IMR-90 (cell line): ENCODE results near the gene PLA2G3. TPM values are rescaled to one million over a fixed set of nuclear protein-coding genes. Genes with fewer than 3 reads are reported as not detected.

Experiments used
- ATAC-seq: fragments of 200-7000 bp; cut with Tn5 transposase; 2 replicates; pipeline ENCODE4 v1.9.1; 2020; ENCODE audit warnings: low read depth, mild to moderate bottlenecking, moderate library complexity
- BruUV-seq: library from RNA; stranded (reverse); fragments of 400-500 nt; replicated peaks from 2 replicates; lab custom pipeline; 2021; lab: Mats Ljungman, UMichigan
- CTCF ChIA-PET: fragments of 300-600 bp; formaldehyde crosslinking; extraction: SDS; loops from one replicate; lab custom pipeline; 2021; ENCODE audit warnings: antibody characterized with exemption; lab: Yijun Ruan, JAX
- POLR2A ChIA-PET: fragments of 300-600 bp; sonication (Branson Sonifier 250); formaldehyde crosslinking; loops from one replicate; lab custom pipeline; 2022; ENCODE audit warnings: antibody characterized with exemption; ENCODE audit not compliant: unreplicated experiment; lab: Charles Lee
- DNase-seq: peaks from one replicate; pipeline ENCODE4 v3.0.0; 2013
- H2AFZ ChIP-seq: replicated peaks from 2 replicates; pipeline ENCODE3; 2013; ENCODE audit warnings: low read length, mild to moderate bottlenecking; ENCODE audit not compliant: poor library complexity
- H2AK5ac ChIP-seq: 2 replicates; pipeline ENCODE4 v1.6.1; 2013; ENCODE audit warnings: low read depth, low read length, inconsistent platforms
- H2AK9ac ChIP-seq: replicated peaks from 2 replicates; pipeline ENCODE3; 2013; ENCODE audit warnings: mild to moderate bottlenecking, low read depth, low read length, moderate library complexity; ENCODE audit not compliant: poor library complexity
- H2BK120ac ChIP-seq: 2 replicates; pipeline ENCODE4 v1.6.1; 2013; ENCODE audit warnings: low read depth, low read length, inconsistent platforms
- H2BK15ac ChIP-seq: 3 replicates; pipeline ENCODE4 v1.6.1; 2013; ENCODE audit warnings: low read depth, low read length, inconsistent platforms
- H2BK20ac ChIP-seq: 2 replicates; pipeline ENCODE4 v1.6.1; 2013; ENCODE audit warnings: low read depth, mild to moderate bottlenecking, inconsistent platforms, low read length, moderate library complexity
- H2BK5ac ChIP-seq: 2 replicates; pipeline ENCODE4 v1.6.1; 2013; ENCODE audit warnings: mild to moderate bottlenecking, low read depth, low read length, inconsistent platforms; ENCODE audit not compliant: poor library complexity, severe bottlenecking
- H3K14ac ChIP-seq: replicated peaks from 2 replicates; pipeline ENCODE4 v1.6.1; 2013; ENCODE audit warnings: low read depth, low read length, inconsistent platforms
- H3K18ac ChIP-seq: 2 replicates; pipeline ENCODE4 v1.6.1; 2013; ENCODE audit warnings: low read depth, low read length, control low read depth
- H3K23ac ChIP-seq: 2 replicates; pipeline ENCODE4 v1.6.1; 2013; ENCODE audit warnings: low read depth, low read length, inconsistent platforms
- H3K27ac ChIP-seq: 2 replicates; pipeline ENCODE4 v1.5.1; 2013; ENCODE audit warnings: mild to moderate bottlenecking, control low read depth, low read length; ENCODE audit not compliant: insufficient read depth
- H3K27me3 ChIP-seq: 2 replicates; pipeline ENCODE4 v1.6.1; 2013; ENCODE audit warnings: low read length; ENCODE audit not compliant: control insufficient read depth, insufficient read depth
- H3K36me3 ChIP-seq: 2 replicates; pipeline ENCODE4 v1.6.1; 2013; ENCODE audit warnings: low read length, mixed read lengths; ENCODE audit not compliant: control insufficient read depth, insufficient read depth
- H3K4ac ChIP-seq: 2 replicates; pipeline ENCODE4 v1.6.1; 2013; ENCODE audit warnings: low read depth, low read length, inconsistent platforms
- H3K4me1 ChIP-seq: 2 replicates; pipeline ENCODE4 v1.6.1; 2013; ENCODE audit warnings: low read length, mixed read lengths; ENCODE audit not compliant: control insufficient read depth, insufficient read depth
- H3K4me2 ChIP-seq: 2 replicates; pipeline ENCODE4 v1.6.1; 2013; ENCODE audit warnings: low read depth, mild to moderate bottlenecking, control low read depth, low read length, moderate library complexity
- H3K4me3 ChIP-seq: 2 replicates; pipeline ENCODE4 v1.5.1; 2013; ENCODE audit warnings: low read depth, mild to moderate bottlenecking, control low read depth, low read length, moderate library complexity; ENCODE audit not compliant: insufficient read depth
- H3K56ac ChIP-seq: 2 replicates; pipeline ENCODE4 v1.6.1; 2013; ENCODE audit warnings: low read length, inconsistent platforms; ENCODE audit not compliant: insufficient read depth; ENCODE audit errors: extremely low read depth
- H3K79me1 ChIP-seq, 2 experiments: 2 replicates each; pipeline ENCODE4 v1.6.1; 2013; ENCODE audit warnings: low read length in 2 of 2, inconsistent platforms in 1 of 2, low read depth in 1 of 2
- H3K9ac ChIP-seq: 2 replicates; pipeline ENCODE4 v1.6.1; 2013; ENCODE audit warnings: low read depth, low read length, control low read depth
- H3K9me1 ChIP-seq: 2 replicates; pipeline ENCODE4 v1.6.1; 2013; ENCODE audit warnings: low read length, inconsistent platforms; ENCODE audit not compliant: insufficient read depth
- H3K9me3 ChIP-seq: 2 replicates; pipeline ENCODE4 v1.6.1; 2013; ENCODE audit warnings: low read length; ENCODE audit not compliant: control insufficient read depth, insufficient read depth
- H4K20me1 ChIP-seq: 2 replicates; pipeline ENCODE4 v1.6.1; 2013; ENCODE audit warnings: low read length, inconsistent platforms; ENCODE audit not compliant: insufficient read depth
- H4K5ac ChIP-seq: 2 replicates; pipeline ENCODE4 v1.6.1; 2013; ENCODE audit warnings: mild to moderate bottlenecking, low read depth, low read length, control low read depth
- H4K8ac ChIP-seq, 2 experiments: 2 replicates each; pipeline ENCODE4 v1.6.1; 2013; ENCODE audit warnings: low read depth in 2 of 2, low read length in 2 of 2, control low read depth in 1 of 2, inconsistent platforms in 1 of 2
- H4K91ac ChIP-seq: 2 replicates; pipeline ENCODE4 v1.6.1; 2013; ENCODE audit warnings: low read depth, low read length, inconsistent platforms; ENCODE audit not compliant: insufficient read depth
- BHLHE40 ChIP-seq: fragments of 150-350 bp; IDR thresholded peaks from 2 replicates; pipeline ENCODE4 v1.6.1; 2016; ENCODE audit warnings: mild to moderate bottlenecking, low read depth, low read length
- CEBPB ChIP-seq: IDR thresholded peaks from 2 replicates; pipeline ENCODE4 v1.6.1; 2012; ENCODE audit warnings: low read depth, low read length, improper control_type of control experiment
- CHD1 ChIP-seq: IDR thresholded peaks from 2 replicates; pipeline ENCODE4 v1.6.1; 2012; ENCODE audit warnings: low read depth, low read length, improper control_type of control experiment
- CTCF ChIP-seq: conservative IDR thresholded peaks from 2 replicates; pipeline ENCODE4 v1.5.1; 2012; ENCODE audit warnings: mild to moderate bottlenecking, low read depth, low read length, improper control_type of control experiment
- FOS ChIP-seq: fragments of 150-350 bp; IDR thresholded peaks from 2 replicates; pipeline ENCODE4 v1.6.1; 2016; ENCODE audit warnings: low read depth, low read length
- MAFK ChIP-seq: IDR thresholded peaks from 2 replicates; pipeline ENCODE4 v1.6.1; 2012; ENCODE audit warnings: low read depth, low read length, improper control_type of control experiment
- MAZ ChIP-seq: IDR thresholded peaks from 2 replicates; pipeline ENCODE4 v1.6.1; 2012; ENCODE audit warnings: low read depth, mild to moderate bottlenecking, low read length, improper control_type of control experiment, moderate library complexity, borderline replicate concordance
- MXI1 ChIP-seq: IDR thresholded peaks from 2 replicates; pipeline ENCODE4 v1.6.1; 2012; ENCODE audit warnings: low read depth, mild to moderate bottlenecking, low read length, moderate library complexity, borderline replicate concordance
- NFE2L2 ChIP-seq: fragments of 150-350 bp; IDR thresholded peaks from 2 replicates; pipeline ENCODE4 v1.6.1; 2016; ENCODE audit warnings: low read depth, mild to moderate bottlenecking, low read length
- POLR2A ChIP-seq: IDR thresholded peaks from 2 replicates; pipeline ENCODE4 v1.6.1; 2012; ENCODE audit warnings: mild to moderate bottlenecking, low read depth, low read length
- RAD21 ChIP-seq: IDR thresholded peaks from 2 replicates; pipeline ENCODE4 v1.6.1; 2012; ENCODE audit warnings: low read length, improper control_type of control experiment
- RCOR1 ChIP-seq: IDR thresholded peaks from 2 replicates; pipeline ENCODE4 v1.6.1; 2012; ENCODE audit warnings: mild to moderate bottlenecking, low read length, improper control_type of control experiment; ENCODE audit not compliant: insufficient replicate concordance
- RFX5 ChIP-seq: IDR thresholded peaks from 2 replicates; pipeline ENCODE4 v1.8.0; 2012; ENCODE audit warnings: low read depth, mild to moderate bottlenecking, low read length, moderate library complexity
- SMC3 ChIP-seq: fragments of 150-350 bp; IDR thresholded peaks from 2 replicates; pipeline ENCODE4 v1.6.1; 2016; ENCODE audit warnings: low read depth, mild to moderate bottlenecking, antibody characterized with exemption, low read length, moderate library complexity
- USF2 ChIP-seq: fragments of 150-350 bp; IDR thresholded peaks from 2 replicates; pipeline ENCODE4 v1.6.1; 2017; ENCODE audit warnings: mild to moderate bottlenecking, antibody characterized with exemption, low read length, low read depth
- dilution Hi-C: fragments of 300-500 bp; cut with HindIII; formaldehyde crosslinking; loops from one replicate; pipeline ENCODE4 v1.14.3; 2018; ENCODE audit warnings: low sequenced_read_pairs; ENCODE audit not compliant: unreplicated experiment
- in situ Hi-C: fragments of 300-500 bp; cut with MboI; formaldehyde crosslinking; loops from 3 replicates; pipeline ENCODE4 v1.14.3; 2019; ENCODE audit warnings: low sequenced_read_pairs, inconsistent platforms, mixed read lengths
- intact Hi-C: fragments of 100-400 bp; cut with micrococcal nuclease; formaldehyde crosslinking; loops from 2 replicates; pipeline ENCODE4 v1.10.0; 2022
- polyA plus RNA-seq, 3 experiments: library from polyadenylated mRNA; depleted of rRNA; stranded (reverse); fragments of >200 nt; gene quantifications; 2 replicates each; pipeline ENCODE4 v1.2.3, GENCODE V29; 2012; ENCODE audit warnings: low replicate concordance in 1 of 3
- total RNA-seq: library from RNA; depleted of rRNA; stranded (reverse); fragments of >200 nt; gene quantifications from 2 replicates; pipeline ENCODE4 v1.2.3, GENCODE V29; 2012
- TF ChIP-seq, protein P1 (sequence below): fragments of 150-350 bp; IDR thresholded peaks from 2 replicates; pipeline ENCODE4 v1.6.1; 2016; ENCODE audit warnings: low read depth, mild to moderate bottlenecking, low read length, moderate library complexity, borderline replicate concordance

Gene PLA2G3
- total and polyA plus RNA-seq, 2 of the 4 experiments (the other 2 are of a cell fraction) = under 0.01 to 0.12 TPM

GRCh38 chr22:31144223-31144622 is 3.9 kb upstream of the PLA2G3 start:
- no peaks in the 10 kb centered on the region for H3K36me3 ChIP-seq
- no peak overlapping the region for H3K18ac ChIP-seq
- no TSS peak for BruUV-seq
- H2AFZ ChIP-seq = no peak overlapping the region
- no peak overlapping the region for H2AK9ac ChIP-seq
- no peak overlapping the region for H3K9ac ChIP-seq
- dilution Hi-C loops = no loop called here
- H2BK20ac ChIP-seq = no peak overlapping the region
- H3K4me3 ChIP-seq = no peak overlapping the region
- H3K4me1 ChIP-seq = peaks cover 5% of the 10 kb centered on the region
- ATAC-seq = no peak
- TF ChIP-seq POLR2A (no peak), CHD1 (no peak), USF2 (no peak), RFX5 (no peak), NFE2L2 (no peak), RAD21 (no peak), RCOR1 (no peak), BHLHE40 (no peak), CTCF (no peak), MAZ (no peak), MXI1 (no peak), FOS (no peak), CEBPB (no peak), MAFK (no peak), SMC3 (no peak)
- TF ChIP-seq, protein P1, sequence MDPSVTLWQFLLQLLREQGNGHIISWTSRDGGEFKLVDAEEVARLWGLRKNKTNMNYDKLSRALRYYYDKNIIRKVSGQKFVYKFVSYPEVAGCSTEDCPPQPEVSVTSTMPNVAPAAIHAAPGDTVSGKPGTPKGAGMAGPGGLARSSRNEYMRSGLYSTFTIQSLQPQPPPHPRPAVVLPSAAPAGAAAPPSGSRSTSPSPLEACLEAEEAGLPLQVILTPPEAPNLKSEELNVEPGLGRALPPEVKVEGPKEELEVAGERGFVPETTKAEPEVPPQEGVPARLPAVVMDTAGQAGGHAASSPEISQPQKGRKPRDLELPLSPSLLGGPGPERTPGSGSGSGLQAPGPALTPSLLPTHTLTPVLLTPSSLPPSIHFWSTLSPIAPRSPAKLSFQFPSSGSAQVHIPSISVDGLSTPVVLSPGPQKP = no peak
- no peak overlapping the region for H2BK15ac ChIP-seq
- H3K27ac ChIP-seq = no peak overlapping the region
- no peak overlapping the region for H2BK5ac ChIP-seq
- no peak overlapping the region for H3K4me2 ChIP-seq
- ChIA-PET POLR2A (interaction anchor here (0.6 kb wide), 1 partner anchor 37 kb away, joined by 3 read pairs; the partner anchor contains the start of gene SELENOM), CTCF (interaction anchor here (1.5 kb wide), 1 partner anchor 37 kb away, joined by 9 read pairs; the partner anchor contains the start of gene SELENOM)
- peak; percentile 50 for DNase-seq
- H4K5ac ChIP-seq = no peak overlapping the region
- H3K4ac ChIP-seq = no peak overlapping the region
- no peak overlapping the region for H4K8ac ChIP-seq
- peaks cover 17% of the 10 kb centered on the region for H3K27me3 ChIP-seq
- H3K56ac ChIP-seq = no peak overlapping the region; the same call in 1 of the 2 replicates
- H4K91ac ChIP-seq = no peak overlapping the region
- intact Hi-C loops = no loop called here
- H3K79me1 ChIP-seq = no peaks in the 10 kb centered on the region
- 0 out of 2 replicates have a peak, but pooled peaks cover 5% of the 10 kb centered on the region for H3K9me1 ChIP-seq
- H3K9me3 ChIP-seq = peaks cover 4% of the 10 kb centered on the region; the same call in 1 of the 2 replicates
- no peak overlapping the region for H2AK5ac ChIP-seq
- no peak overlapping the region for H3K23ac ChIP-seq
- no peak overlapping the region for H2BK120ac ChIP-seq
- H3K14ac ChIP-seq = no peak overlapping the region
- no peaks in the 10 kb centered on the region for H4K20me1 ChIP-seq
- in situ Hi-C loops = no loop called here
